Erythroblast (primary cell): Measurements from ENCODE around the gene TCHHL1.
"Not testable (repeated sequence)": the region's sequence is repeated elsewhere in the genome, so short reads cannot be mapped to it uniquely, and the experiment has no call there.

ENCODE experiments used
- GATA1 ChIP-seq: IDR thresholded peaks from 2 replicates; pipeline ENCODE4 v1.6.1; 2011; ENCODE audit warnings: low read depth, mild to moderate bottlenecking, control low read depth, low read length, moderate library complexity
- POLR2A ChIP-seq: IDR thresholded peaks from 2 replicates; pipeline ENCODE4 v1.6.1; 2011; ENCODE audit warnings: mild to moderate bottlenecking, low read length

- TF ChIP-seq POLR2A, GATA1: not testable (repeated sequence)
Measured at GRCh38 chr1:152081026-152081425, 7.8 kb downstream of the TCHHL1 start.
